ENCODE measurements around the gene UAP1L1.
"Not testable (repeated sequence)": the region's sequence is repeated elsewhere in the genome, so short reads cannot be mapped to it uniquely, and the experiment has no call there.

The UAP1L1 gene

GRCh38 chr9:137116728-137117127 lies 39.4 kb downstream of the UAP1L1 start:
- peak overlapping the region; percentile 80 for H3K27ac ChIP-seq
- TF ChIP-seq ZFX (IDR thresholded peaks at IDR 0.05; ENCODE audit: borderline replicate concordance): no peak
- no peak for TF ChIP-seq CTCF (IDR thresholded peaks at IDR 0.05)

DNA sequence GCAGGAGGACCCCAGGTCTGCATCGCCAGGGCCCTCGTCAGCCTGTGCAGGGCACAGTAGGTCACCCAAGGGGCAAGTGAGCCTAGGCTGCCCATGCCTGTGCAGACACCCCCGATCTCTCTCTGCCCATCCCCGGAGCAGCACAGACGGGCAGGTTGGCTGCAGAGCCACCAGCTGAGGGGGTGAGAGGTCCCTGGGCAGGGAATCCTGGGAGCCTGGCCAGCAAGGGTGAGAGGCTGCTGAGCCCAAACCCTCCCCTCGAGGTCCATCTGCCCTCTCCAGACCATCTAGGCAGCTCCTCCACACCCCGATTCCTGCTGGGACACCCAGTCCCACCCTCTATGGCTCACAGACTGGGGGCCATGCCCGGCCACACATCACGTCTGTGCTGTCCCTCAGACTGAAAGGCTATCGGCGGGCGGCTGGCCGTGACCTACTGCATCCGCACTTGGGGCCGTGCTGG lies 40.0 kb downstream of the UAP1L1 start:
- TF ChIP-seq ZFX (IDR thresholded peaks at IDR 0.05; ENCODE audit: borderline replicate concordance) (no peak), CTCF (IDR thresholded peaks at IDR 0.05) (no peak)
- H3K27ac ChIP-seq: peak overlapping the region; percentile 80; the same call in 1 of the 2 replicates

DNA sequence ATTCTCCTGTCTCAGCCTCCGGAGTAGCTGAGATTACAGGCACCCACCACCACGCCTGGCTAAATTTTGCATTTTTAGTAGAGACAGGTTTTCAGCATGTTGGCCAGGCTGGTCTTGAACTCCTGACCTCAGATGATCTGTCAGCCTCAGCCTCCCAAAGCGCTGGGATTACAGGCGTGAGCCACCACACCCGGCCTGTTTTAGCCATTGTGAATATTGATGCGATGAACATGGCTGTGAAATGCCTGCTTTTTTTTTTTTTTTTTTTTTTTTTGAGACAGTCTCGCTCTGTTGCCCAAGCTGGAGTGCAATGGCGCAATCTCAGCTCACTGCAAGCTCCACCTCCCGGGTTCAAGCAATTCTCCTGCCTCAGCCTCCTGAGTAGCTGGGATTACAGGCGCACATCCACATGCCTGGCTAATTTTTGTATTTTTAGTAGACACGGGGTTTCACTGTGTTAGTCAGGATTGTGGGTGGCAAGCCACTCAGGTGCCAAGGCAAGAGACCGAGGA lies 40.8 kb downstream of the UAP1L1 start:
- not testable (repeated sequence) for H3K27ac ChIP-seq

DNA sequence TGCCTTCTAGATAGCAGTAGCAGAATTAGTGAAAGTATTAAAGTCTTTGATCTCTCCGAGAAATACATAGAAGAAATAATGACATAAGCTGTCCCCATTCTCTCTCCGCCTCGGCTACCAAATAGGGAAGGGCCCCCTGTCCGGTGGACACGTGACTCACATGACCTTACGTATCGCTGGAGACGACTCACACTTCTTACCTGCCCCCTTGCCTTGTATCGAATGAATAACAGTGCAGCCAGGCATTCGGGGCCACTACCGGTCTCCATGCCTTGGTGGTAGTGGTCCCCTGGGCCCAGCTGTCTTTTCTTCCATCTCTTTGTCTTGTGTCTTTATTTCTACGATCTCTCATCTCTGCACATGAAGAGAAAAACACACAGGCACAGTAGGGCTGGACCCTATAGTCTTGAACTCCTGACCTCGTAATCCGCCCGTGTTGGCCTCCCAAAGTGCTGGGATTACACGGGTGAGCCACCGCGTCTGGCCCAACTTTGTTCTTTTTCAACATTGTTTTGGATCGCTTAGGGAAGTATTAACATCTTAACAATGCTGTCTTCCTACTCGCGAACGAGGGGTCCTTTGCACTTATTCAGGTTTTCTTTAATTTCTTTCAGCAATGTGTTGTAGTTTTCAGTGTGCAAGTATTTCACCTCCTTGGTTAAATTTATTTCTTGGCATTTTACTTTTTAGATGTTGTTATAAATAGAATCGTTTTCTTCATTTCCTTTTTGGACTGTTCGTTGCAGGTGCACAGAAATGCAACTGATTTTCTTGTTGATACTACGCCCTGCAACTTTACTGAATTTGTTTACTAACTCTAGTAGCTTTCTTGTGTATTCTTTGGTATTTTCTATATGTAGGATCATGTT lies 44.8 kb downstream of the UAP1L1 start:
- peak overlapping the region; percentile 60 for H3K27ac ChIP-seq

- H3K27ac ChIP-seq: peak overlapping the region; percentile 60
These were observed 45.6 kb downstream of the UAP1L1 start for GRCh38 chr9:137122796-137123467.

- peak overlapping the region; percentile 60 for H3K27ac ChIP-seq
- TF ChIP-seq ZFX (IDR thresholded peaks at IDR 0.05; ENCODE audit: borderline replicate concordance): no peak
These were observed 46.1 kb downstream of the UAP1L1 start for GRCh38 chr9:137123468-137123837.

DNA sequence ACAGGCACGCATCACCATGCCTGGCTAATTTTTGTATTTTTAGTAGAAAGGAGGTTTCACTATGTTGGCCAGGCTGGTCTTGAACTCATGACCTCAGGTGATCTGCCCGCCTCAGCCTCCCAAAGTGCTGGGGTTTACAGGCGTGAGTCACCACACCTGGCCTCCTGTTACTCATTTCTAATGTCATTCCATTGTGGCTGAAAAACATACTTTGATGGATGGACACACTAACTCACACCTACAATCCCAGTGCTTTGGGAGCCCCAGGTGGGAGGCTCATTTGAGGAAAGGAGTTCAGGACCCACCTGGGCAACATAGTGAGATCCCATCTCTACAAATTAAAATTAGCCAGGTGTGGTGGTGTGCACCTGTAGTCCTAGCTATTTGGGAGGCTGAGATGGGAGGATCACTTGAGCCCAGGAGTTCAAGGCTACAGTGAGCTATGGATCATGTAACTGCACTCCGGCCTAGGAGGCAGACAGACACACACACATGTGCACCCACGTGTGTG lies 46.7 kb downstream of the UAP1L1 start:
- H3K27ac ChIP-seq: peak overlapping the region; percentile 60

GRCh38 chr9:137126786-137127185 lies 49.5 kb downstream of the UAP1L1 start:
- no peak for TF ChIP-seq ZFX (IDR thresholded peaks at IDR 0.05; ENCODE audit: borderline replicate concordance)
- no peak for TF ChIP-seq CTCF (IDR thresholded peaks at IDR 0.05)
- peak overlapping the region; percentile 93 for H3K27ac ChIP-seq

GRCh38 chr9:137127301-137128157 lies 50.2 kb downstream of the UAP1L1 start:
- TF ChIP-seq ZFX (IDR thresholded peaks at IDR 0.05; ENCODE audit: borderline replicate concordance) (no peak), CTCF (IDR thresholded peaks at IDR 0.05) (no peak)
- peak overlapping the region; percentile 93 for H3K27ac ChIP-seq
